Cardiac fibroblast (primary cell): Measurements from ENCODE around the gene MITF.

ENCODE experiments used
- DNase-seq, 2 donors: peaks; one replicate each; pipeline versions ENCODE4 v3.0.0 to v3.0.0-alpha.2; 2010; ENCODE audit warnings: low read depth in 2 of 2
- H3K4me3 ChIP-seq, 2 donors: replicated peaks in 1 of 2; 1 replicate in 1 of 2; 2 replicates in 1 of 2; pipeline ENCODE4 v1.5.1; 2011; ENCODE audit warnings: low read depth in 2 of 2, low read length in 2 of 2, mild to moderate bottlenecking in 2 of 2, moderate library complexity in 1 of 2
- CTCF ChIP-seq: IDR thresholded peaks from one replicate; pipeline ENCODE4 v1.5.1; 2011; ENCODE audit warnings: low read depth, mild to moderate bottlenecking, low read length, inconsistent platforms

MITF gene

DNA sequence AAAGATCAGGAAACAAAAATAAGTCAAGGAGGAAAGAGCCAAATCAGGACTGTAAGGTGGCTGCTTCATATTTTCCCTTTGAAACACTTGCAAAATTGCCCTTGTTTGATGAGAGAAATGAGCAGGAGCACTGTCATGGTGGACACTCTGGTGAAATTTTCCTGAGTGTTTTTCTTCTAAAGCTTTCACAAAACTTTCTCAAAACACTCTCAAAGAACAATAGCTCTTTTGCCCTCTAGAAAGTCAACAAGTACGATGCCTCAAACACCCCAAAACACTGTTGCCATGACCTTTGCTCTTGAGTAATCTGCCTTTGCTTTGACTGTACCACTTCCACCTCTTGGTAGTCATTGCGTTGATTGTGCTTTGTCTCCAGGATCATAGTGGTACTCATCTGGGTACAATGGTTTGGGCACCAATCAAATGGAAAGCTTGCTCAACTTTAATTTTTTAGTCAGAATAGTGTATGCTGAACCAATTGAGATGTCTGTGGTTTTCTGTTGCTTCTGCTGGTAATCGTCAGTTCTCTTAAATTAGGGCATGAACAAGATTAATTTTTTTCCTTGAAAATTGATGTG, 13.2 kb upstream of the MITF start:
- TF ChIP-seq CTCF, result no peak
- no peak overlapping the region for H3K4me3 ChIP-seq
- DNase-seq, result no peak

DNA sequence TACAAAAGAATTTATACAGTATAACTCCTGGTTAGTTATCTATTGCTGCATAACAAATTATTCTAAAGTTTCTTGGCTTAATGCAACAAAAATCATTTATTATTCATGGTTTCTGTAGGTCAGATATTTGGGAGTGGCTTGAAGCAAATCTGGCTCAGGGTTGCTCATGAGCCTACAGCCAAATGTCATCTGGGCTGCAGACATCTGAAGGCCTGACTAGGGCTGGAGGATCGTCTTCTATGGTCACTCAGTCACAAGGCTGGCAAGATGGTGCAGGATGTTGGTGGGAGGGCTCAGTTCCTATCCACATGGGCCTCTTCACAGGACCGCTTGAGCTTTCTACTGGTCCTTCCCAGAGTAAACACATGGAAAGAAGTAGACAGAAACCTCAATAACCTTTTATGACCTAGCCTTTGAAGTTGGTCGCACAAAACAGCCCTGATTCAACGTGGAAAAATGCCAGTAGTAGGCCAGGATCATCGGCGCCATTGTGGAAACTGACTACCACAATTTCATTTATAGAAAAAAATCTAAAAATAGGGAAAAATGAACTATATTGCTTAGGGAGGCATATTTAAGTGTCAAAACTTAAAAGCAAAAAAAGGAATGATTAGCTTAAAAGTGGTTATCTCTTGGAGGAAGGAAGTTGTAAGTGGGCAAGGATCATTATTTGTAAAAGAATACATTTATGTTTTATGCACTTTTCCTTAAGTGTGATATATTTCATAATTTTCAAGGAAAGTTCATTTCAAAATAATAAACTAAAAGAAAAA, 9.9 kb upstream of the MITF start:
- H3K4me3 ChIP-seq, result no peak overlapping the region
- TF ChIP-seq CTCF, result no peak
- no peak for DNase-seq

DNA sequence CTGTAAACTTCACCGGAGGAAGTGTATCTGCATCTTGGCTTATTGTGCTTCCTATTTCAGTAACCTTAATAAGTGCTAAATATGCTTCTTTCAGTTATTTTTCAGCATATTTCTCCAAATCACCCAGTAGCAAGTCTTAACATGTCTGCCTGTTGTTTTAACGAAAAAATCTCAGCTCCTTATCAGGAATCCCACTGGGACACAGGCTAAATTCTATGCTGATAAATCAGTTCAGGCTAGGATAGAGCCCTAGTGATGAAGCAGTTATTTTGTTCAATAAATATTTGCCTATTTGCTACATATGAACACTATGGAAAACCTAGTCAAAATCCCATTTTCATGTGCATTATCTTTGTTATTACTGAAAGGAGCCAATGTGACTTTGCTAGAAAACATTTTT, 8.2 kb upstream of the MITF start:
- peak in 1 of 2 donors; percentile 19 for DNase-seq
- TF ChIP-seq CTCF, result no peak
- no peak overlapping the region for H3K4me3 ChIP-seq

- no peak for TF ChIP-seq CTCF
- no peak for DNase-seq
- no peak overlapping the region for H3K4me3 ChIP-seq
Measured at GRCh38 chr3:69735893-69736292, 3.4 kb upstream of the MITF start.

DNA sequence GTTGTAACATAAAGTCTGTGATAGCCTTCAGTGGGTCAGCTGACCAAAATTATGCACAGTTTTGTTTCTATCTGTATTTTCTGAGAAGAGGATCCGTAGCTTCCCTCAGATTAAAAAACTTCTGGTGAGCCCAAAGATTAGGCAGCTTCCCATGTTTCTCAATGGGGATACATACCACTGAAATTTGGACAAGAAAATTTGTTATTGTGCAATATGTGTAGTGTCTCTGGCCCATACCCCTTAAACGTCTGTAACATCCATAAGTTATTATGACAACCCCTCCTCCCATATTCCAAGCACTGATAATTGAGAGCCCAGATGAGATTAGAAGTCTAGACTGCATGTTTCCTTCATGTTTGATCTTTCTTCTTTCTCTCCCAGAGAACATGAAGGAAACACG, 1.9 kb upstream of the MITF start:
- no peak overlapping the region for H3K4me3 ChIP-seq
- no peak for DNase-seq
- no peak for TF ChIP-seq CTCF

DNA sequence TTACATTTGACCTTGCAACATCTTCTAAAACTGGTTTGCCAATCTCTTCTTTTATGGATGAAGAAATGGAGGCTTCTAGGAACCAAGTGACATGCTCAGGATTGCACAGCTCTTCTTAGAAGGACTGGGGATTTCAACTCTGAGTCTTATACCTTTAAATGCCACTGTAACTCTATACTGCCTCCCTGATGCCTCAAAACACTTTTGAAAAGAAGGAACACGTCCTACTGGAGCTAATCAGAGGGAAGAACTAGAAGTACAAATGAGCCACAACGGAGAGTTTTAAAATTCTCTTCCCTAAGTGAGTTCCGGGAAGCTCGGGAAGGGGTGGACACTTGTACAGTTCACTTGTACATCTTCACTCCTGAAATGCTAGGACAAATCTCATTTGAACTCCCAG, 949 bp upstream of the MITF start:
- TF ChIP-seq CTCF, result no peak
- peak overlapping the region; percentile 47 to 67 for H3K4me3 ChIP-seq

More for the DNA sequence above, 949 bp upstream of the MITF start:
- peak in 1 of 2 donors; percentile 26 for DNase-seq
